HCT116 (cell line): ENCODE results near the gene HLA-DMA. TPM values are rescaled to one million over a fixed set of nuclear protein-coding genes. Genes with fewer than 3 reads are reported as not detected.

Source experiments
- ATAC-seq: fragments of 200-7000 bp; cut with Tn5 transposase; 2 replicates; pipeline ENCODE4 v1.9.1; 2020; ENCODE audit warnings: mild to moderate bottlenecking, moderate library complexity
- BruUV-seq: library from RNA; stranded (reverse); fragments of 400-500 nt; replicated peaks from 2 replicates; lab custom pipeline; 2021; lab: Mats Ljungman, UMichigan
- CTCF ChIA-PET: fragments of 300-600 bp; sonication (Branson Sonifier 250); formaldehyde crosslinking; loops from one replicate; lab custom pipeline; 2021; ENCODE audit warnings: antibody characterized with exemption; lab: Charles Lee
- POLR2A ChIA-PET: fragments of 300-600, 350-600 bp; sonication (Branson Sonifier 250); formaldehyde crosslinking; loops from one replicate; lab custom pipeline; 2021; ENCODE audit warnings: antibody characterized with exemption; lab: Charles Lee
- RAD21 ChIA-PET, 2 experiments: fragments of 300-600 bp; sonication (Branson Sonifier 250); formaldehyde crosslinking; loops; one replicate each; lab custom pipeline; 2023; ENCODE audit warnings: low total read pairs in 2 of 2; ENCODE audit not compliant: uncharacterized antibody in 2 of 2, unreplicated experiment in 2 of 2, low non-redundant PET in 1 of 2; lab: Charles Lee
- DNase-seq: peaks from one replicate; pipeline ENCODE4 v3.0.0-alpha.2; 2010; ENCODE audit warnings: low read depth, low spot score
- H2AFZ ChIP-seq: fragments of 200-600 bp; shearing (Covaris generic), sonication (generic); 2 replicates; pipeline ENCODE4 v1.6.1; 2017; ENCODE audit warnings: low read depth, mixed run types, mixed read lengths, antibody characterized with exemption, low read length; ENCODE audit not compliant: poor library complexity, severe bottlenecking
- H3K27ac ChIP-seq: 2 replicates; pipeline ENCODE4 v1.5.1; 2012; ENCODE audit warnings: low read depth, low read length
- H3K27me3 ChIP-seq: fragments of 200-600 bp; sonication (generic); 2 replicates; pipeline ENCODE4 v1.6.1; 2016; ENCODE audit warnings: mixed run types, low read length, mixed read lengths; ENCODE audit not compliant: insufficient read depth
- H3K36me3 ChIP-seq, 2 experiments: fragments of 200-500 bp in 1 of 2; fragments of 200-600 bp in 1 of 2; sonication (Bioruptor generic) in 1 of 2; sonication (generic) in 1 of 2; 2 replicates each; pipeline versions ENCODE4 v1.5.1 to v1.6.1; 2014 to 2016; ENCODE audit warnings: low read length in 2 of 2, inconsistent platforms in 1 of 2, mixed read lengths in 1 of 2, mixed run types in 1 of 2; ENCODE audit not compliant: insufficient read depth in 2 of 2, control insufficient read depth in 1 of 2
- H3K4me1 ChIP-seq, 2 experiments: fragments of 200-600 bp in 1 of 2; sonication (generic) in 1 of 2; 2 replicates each; pipeline versions ENCODE4 v1.5.1 to v1.6.1; 2012 to 2017; ENCODE audit warnings: low read length in 2 of 2, inconsistent platforms in 1 of 2, mild to moderate bottlenecking in 1 of 2, mixed read lengths in 1 of 2, mixed run types in 1 of 2, moderate library complexity in 1 of 2; ENCODE audit not compliant: insufficient read depth in 2 of 2, control insufficient read depth in 1 of 2
- H3K4me2 ChIP-seq: fragments of 200-600 bp; sonication (generic); 2 replicates; pipeline ENCODE4 v1.6.1; 2017; ENCODE audit warnings: mixed run types, low read length, mixed read lengths
- H3K4me3 ChIP-seq, 2 experiments: fragments of 200-600 bp in 1 of 2; sonication (generic) in 1 of 2; replicated peaks in 1 of 2; 2 replicates each; pipeline ENCODE4 v1.5.1; 2011 to 2016; ENCODE audit warnings: low read length in 2 of 2, control low read depth in 1 of 2, low read depth in 1 of 2, mild to moderate bottlenecking in 1 of 2, mixed read lengths in 1 of 2, mixed run types in 1 of 2
- H3K79me2 ChIP-seq: fragments of 200-600 bp; sonication (generic); 2 replicates; pipeline ENCODE4 v1.6.1; 2017; ENCODE audit warnings: mild to moderate bottlenecking, mixed run types, low read length, moderate library complexity, mixed read lengths; ENCODE audit not compliant: insufficient read depth
- H3K9ac ChIP-seq: fragments of 200-600 bp; sonication (generic); 2 replicates; pipeline ENCODE4 v1.6.1; 2016; ENCODE audit warnings: low read length, mixed read lengths
- H3K9me2 ChIP-seq: fragments of 200-600 bp; sonication (generic), shearing (Covaris generic); 2 replicates; pipeline ENCODE4 v1.6.1; 2017; ENCODE audit warnings: mixed run types, mild to moderate bottlenecking, moderate library complexity; ENCODE audit not compliant: insufficient read depth
- H3K9me3 ChIP-seq, 2 experiments: fragments of 200-500 bp in 1 of 2; fragments of 200-600 bp in 1 of 2; sonication (Bioruptor generic) in 1 of 2; sonication (generic) in 1 of 2; 2 replicates each; pipeline ENCODE4 v1.6.1; 2014 to 2017; ENCODE audit warnings: low read length in 2 of 2, mixed read lengths in 2 of 2, inconsistent platforms in 1 of 2, low read depth in 1 of 2, mild to moderate bottlenecking in 1 of 2, mixed run types in 1 of 2, moderate library complexity in 1 of 2; ENCODE audit not compliant: control insufficient read depth in 1 of 2, insufficient read depth in 1 of 2
- H4K20me1 ChIP-seq: fragments of 200-600 bp; sonication (generic), shearing (Covaris generic); 2 replicates; pipeline ENCODE4 v1.6.1; 2017; ENCODE audit warnings: mixed run types, mild to moderate bottlenecking, moderate library complexity; ENCODE audit not compliant: insufficient read depth
- CBX3 ChIP-seq: IDR thresholded peaks from 2 replicates; pipeline ENCODE4 v1.6.1; 2012; ENCODE audit warnings: low read depth
- CEBPB ChIP-seq: IDR thresholded peaks from 2 replicates; pipeline ENCODE4 v1.6.1; 2012; ENCODE audit warnings: low read depth
- ELF1 ChIP-seq: IDR thresholded peaks from 2 replicates; pipeline ENCODE4 v1.6.1; 2012; ENCODE audit warnings: low read depth, borderline replicate concordance
- EZH2 ChIP-seq: fragments of 200-600 bp; sonication (generic); IDR thresholded peaks from 2 replicates; pipeline ENCODE4 v1.6.1; 2017; ENCODE audit warnings: antibody characterized with exemption, mixed run types
- EZH2phosphoT487 ChIP-seq: fragments of 200-600 bp; IDR thresholded peaks from 2 replicates; pipeline ENCODE4 v1.6.1; 2018; ENCODE audit warnings: antibody characterized with exemption, borderline replicate concordance
- FOSL1 ChIP-seq: IDR thresholded peaks from 2 replicates; pipeline ENCODE4 v1.6.1; 2012; ENCODE audit warnings: low read depth
- POLR2A ChIP-seq: IDR thresholded peaks from 2 replicates; pipeline ENCODE4 v1.7.0; 2011; ENCODE audit warnings: borderline replicate concordance; ENCODE audit not compliant: insufficient read depth, insufficient read length; ENCODE audit errors: extremely low read depth
- POLR2AphosphoS5 ChIP-seq: IDR thresholded peaks from 2 replicates; pipeline ENCODE4 v1.6.1; 2011; ENCODE audit warnings: mild to moderate bottlenecking, low read depth, low read length, moderate library complexity
- RAD21 ChIP-seq: IDR thresholded peaks from 2 replicates; pipeline ENCODE4 v1.6.1; 2012; ENCODE audit warnings: low read depth, mild to moderate bottlenecking
- SIN3A ChIP-seq: IDR thresholded peaks from 2 replicates; pipeline ENCODE4 v1.6.1; 2012; ENCODE audit warnings: low read depth
- SP1 ChIP-seq: IDR thresholded peaks from 2 replicates; pipeline ENCODE4 v1.6.1; 2012; ENCODE audit warnings: low read depth
- SRF ChIP-seq: IDR thresholded peaks from 2 replicates; pipeline ENCODE4 v1.6.1; 2012; ENCODE audit warnings: low read depth
- TCF7L2 ChIP-seq: IDR thresholded peaks from 2 replicates; pipeline ENCODE4 v1.7.0; 2011; ENCODE audit warnings: borderline replicate concordance, inconsistent platforms; ENCODE audit not compliant: insufficient read depth, insufficient read length; ENCODE audit errors: extremely low read depth
- YY1 ChIP-seq: IDR thresholded peaks from 2 replicates; pipeline ENCODE4 v1.6.1; 2011; ENCODE audit warnings: low read length, low read depth, moderate library complexity, mild to moderate bottlenecking; ENCODE audit not compliant: insufficient replicate concordance; ENCODE audit errors: extremely low read depth
- ZFX ChIP-seq: fragments of 450-650 bp; IDR thresholded peaks from 2 replicates; pipeline ENCODE4 v1.6.1; 2017
- ZNF274 ChIP-seq: fragments of 200-500 bp; sonication (Bioruptor generic); IDR thresholded peaks from 2 replicates; pipeline ENCODE4 v1.6.1; 2014; ENCODE audit warnings: mild to moderate bottlenecking, low read depth, low read length, inconsistent platforms
- intact Hi-C: fragments of 100-400 bp; cut with micrococcal nuclease; formaldehyde crosslinking; loops from 2 replicates; pipeline ENCODE4 v1.10.0; 2022
- total RNA-seq: library from RNA; stranded (reverse); gene quantifications from one replicate; pipeline ENCODE4 v1.2.1, GENCODE V29; 2021; ENCODE audit not compliant: unreplicated experiment
- TF ChIP-seq, protein P1 (sequence below): IDR thresholded peaks from 2 replicates; pipeline ENCODE4 v1.6.1; 2012
- TF ChIP-seq, protein P2 (sequence below), 3 experiments: fragments of 200-600 bp in 1 of 3; sonication (generic) in 1 of 3; IDR thresholded peaks in 2 of 3; conservative IDR thresholded peaks in 1 of 3; 2 replicates each; pipeline ENCODE4 v1.5.1; 2012 to 2017; ENCODE audit warnings: low read depth in 2 of 3, low read length in 2 of 3, antibody characterized with exemption in 1 of 3, borderline replicate concordance in 1 of 3, control low read depth in 1 of 3, mild to moderate bottlenecking in 1 of 3, mixed read lengths in 1 of 3, mixed run types in 1 of 3, moderate library complexity in 1 of 3; ENCODE audit not compliant: insufficient read depth in 1 of 3
- TF ChIP-seq, protein P3 (sequence below): IDR thresholded peaks from 2 replicates; pipeline ENCODE4 v1.6.1; 2012; ENCODE audit warnings: low read depth

Gene HLA-DMA
- total RNA-seq, 1 experiment from 2014 or later = 12.1 TPM

DNA sequence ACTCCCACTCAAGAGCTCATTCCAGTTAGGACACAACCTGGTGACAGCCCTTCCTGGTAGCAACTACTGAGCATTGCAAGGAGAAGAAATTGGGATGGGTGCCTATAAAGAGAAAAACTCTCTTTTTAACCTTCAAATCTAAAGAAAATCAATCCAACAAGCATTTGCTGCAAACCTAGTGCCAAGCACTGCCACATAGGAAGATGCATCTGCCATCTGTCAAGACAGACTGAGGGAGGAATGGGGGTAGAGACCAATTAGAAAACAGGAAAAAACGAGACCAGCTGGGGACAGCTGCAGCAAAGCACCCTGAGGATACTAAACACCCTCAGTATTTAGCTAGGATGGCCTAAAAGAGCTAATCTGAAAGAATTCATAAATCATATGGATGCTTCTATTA lies 39.9 kb downstream of the HLA-DMA start:
- ATAC-seq = no peak
- BruUV-seq = no TSS peak
- ChIA-PET RAD21 (no interaction called here), POLR2A (interaction anchor here (1.6 kb wide), 1 partner anchor 59 kb away, joined by 7 read pairs; no protein-coding TSS in a partner anchor), CTCF (interaction anchor here (0.8 to 3.5 kb wide), 3 partner anchors 21 to 74 kb away, joined by 3 to 14 read pairs (median 6); partner anchors contain the start of gene TAP2)
- H3K4me2 ChIP-seq = no peak overlapping the region
- no peaks in the 10 kb centered on the region for H3K9me2 ChIP-seq
- H3K4me3 ChIP-seq = no peak overlapping the region
- H3K27me3 ChIP-seq = 0 out of 2 replicates have a peak, but pooled peaks cover 3% of the 10 kb centered on the region
- H3K9ac ChIP-seq = no peak overlapping the region
- no peak for DNase-seq
- no peak for TF ChIP-seq ZFX
- TF ChIP-seq CBX3 = no peak
- no peak for TF ChIP-seq SP1
- TF ChIP-seq POLR2A = no peak
- no peak for TF ChIP-seq ZNF274
- TF ChIP-seq POLR2AphosphoS5 = no peak
- no peak for TF ChIP-seq SRF
- no peak for TF ChIP-seq CEBPB
- TF ChIP-seq ELF1 = no peak
- no peak for TF ChIP-seq FOSL1
- TF ChIP-seq, protein P1, sequence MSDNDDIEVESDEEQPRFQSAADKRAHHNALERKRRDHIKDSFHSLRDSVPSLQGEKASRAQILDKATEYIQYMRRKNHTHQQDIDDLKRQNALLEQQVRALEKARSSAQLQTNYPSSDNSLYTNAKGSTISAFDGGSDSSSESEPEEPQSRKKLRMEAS = no peak
- TF ChIP-seq, protein P2, sequence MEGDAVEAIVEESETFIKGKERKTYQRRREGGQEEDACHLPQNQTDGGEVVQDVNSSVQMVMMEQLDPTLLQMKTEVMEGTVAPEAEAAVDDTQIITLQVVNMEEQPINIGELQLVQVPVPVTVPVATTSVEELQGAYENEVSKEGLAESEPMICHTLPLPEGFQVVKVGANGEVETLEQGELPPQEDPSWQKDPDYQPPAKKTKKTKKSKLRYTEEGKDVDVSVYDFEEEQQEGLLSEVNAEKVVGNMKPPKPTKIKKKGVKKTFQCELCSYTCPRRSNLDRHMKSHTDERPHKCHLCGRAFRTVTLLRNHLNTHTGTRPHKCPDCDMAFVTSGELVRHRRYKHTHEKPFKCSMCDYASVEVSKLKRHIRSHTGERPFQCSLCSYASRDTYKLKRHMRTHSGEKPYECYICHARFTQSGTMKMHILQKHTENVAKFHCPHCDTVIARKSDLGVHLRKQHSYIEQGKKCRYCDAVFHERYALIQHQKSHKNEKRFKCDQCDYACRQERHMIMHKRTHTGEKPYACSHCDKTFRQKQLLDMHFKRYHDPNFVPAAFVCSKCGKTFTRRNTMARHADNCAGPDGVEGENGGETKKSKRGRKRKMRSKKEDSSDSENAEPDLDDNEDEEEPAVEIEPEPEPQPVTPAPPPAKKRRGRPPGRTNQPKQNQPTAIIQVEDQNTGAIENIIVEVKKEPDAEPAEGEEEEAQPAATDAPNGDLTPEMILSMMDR (IDR thresholded peaks at IDR 0.05 in 2 of 3, conservative IDR thresholded peaks at IDR 0.05 in 1 of 3; ENCODE audit: borderline replicate concordance in 1 of 3, insufficient read depth in 1 of 3, low read depth in 2 of 3, low read length in 2 of 3) = no peak
- no peak for TF ChIP-seq YY1
- TF ChIP-seq SIN3A = no peak
- TF ChIP-seq EZH2phosphoT487 = no peak
- TF ChIP-seq, protein P3, sequence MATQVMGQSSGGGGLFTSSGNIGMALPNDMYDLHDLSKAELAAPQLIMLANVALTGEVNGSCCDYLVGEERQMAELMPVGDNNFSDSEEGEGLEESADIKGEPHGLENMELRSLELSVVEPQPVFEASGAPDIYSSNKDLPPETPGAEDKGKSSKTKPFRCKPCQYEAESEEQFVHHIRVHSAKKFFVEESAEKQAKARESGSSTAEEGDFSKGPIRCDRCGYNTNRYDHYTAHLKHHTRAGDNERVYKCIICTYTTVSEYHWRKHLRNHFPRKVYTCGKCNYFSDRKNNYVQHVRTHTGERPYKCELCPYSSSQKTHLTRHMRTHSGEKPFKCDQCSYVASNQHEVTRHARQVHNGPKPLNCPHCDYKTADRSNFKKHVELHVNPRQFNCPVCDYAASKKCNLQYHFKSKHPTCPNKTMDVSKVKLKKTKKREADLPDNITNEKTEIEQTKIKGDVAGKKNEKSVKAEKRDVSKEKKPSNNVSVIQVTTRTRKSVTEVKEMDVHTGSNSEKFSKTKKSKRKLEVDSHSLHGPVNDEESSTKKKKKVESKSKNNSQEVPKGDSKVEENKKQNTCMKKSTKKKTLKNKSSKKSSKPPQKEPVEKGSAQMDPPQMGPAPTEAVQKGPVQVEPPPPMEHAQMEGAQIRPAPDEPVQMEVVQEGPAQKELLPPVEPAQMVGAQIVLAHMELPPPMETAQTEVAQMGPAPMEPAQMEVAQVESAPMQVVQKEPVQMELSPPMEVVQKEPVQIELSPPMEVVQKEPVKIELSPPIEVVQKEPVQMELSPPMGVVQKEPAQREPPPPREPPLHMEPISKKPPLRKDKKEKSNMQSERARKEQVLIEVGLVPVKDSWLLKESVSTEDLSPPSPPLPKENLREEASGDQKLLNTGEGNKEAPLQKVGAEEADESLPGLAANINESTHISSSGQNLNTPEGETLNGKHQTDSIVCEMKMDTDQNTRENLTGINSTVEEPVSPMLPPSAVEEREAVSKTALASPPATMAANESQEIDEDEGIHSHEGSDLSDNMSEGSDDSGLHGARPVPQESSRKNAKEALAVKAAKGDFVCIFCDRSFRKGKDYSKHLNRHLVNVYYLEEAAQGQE = no peak
- TF ChIP-seq TCF7L2 = no peak
- no peak for TF ChIP-seq EZH2
- no peak for TF ChIP-seq RAD21
- no peaks in the 10 kb centered on the region for H4K20me1 ChIP-seq
- no peaks in the 10 kb centered on the region for H3K36me3 ChIP-seq
- H3K4me1 ChIP-seq = no peaks in the 10 kb centered on the region
- H2AFZ ChIP-seq = no peak overlapping the region
- no peaks in the 10 kb centered on the region for H3K9me3 ChIP-seq
- H3K27ac ChIP-seq = no peak overlapping the region
- no peaks in the 10 kb centered on the region for H3K79me2 ChIP-seq
- intact Hi-C loops = no loop called here
